HL-60/S4 treated with phorbol 12-myristate 13-acetate at 8.2 ng/mL for 4 days and 3 days (cell line): ENCODE results near the gene KIAA1755.

ENCODE experiments used
- in situ Hi-C: fragments of 300-500 bp; cut with MboI; formaldehyde crosslinking; loops from 2 replicates; pipeline ENCODE4 v1.15.0; 2022; ENCODE audit warnings: low sequenced_read_pairs

Gene KIAA1755

DNA sequence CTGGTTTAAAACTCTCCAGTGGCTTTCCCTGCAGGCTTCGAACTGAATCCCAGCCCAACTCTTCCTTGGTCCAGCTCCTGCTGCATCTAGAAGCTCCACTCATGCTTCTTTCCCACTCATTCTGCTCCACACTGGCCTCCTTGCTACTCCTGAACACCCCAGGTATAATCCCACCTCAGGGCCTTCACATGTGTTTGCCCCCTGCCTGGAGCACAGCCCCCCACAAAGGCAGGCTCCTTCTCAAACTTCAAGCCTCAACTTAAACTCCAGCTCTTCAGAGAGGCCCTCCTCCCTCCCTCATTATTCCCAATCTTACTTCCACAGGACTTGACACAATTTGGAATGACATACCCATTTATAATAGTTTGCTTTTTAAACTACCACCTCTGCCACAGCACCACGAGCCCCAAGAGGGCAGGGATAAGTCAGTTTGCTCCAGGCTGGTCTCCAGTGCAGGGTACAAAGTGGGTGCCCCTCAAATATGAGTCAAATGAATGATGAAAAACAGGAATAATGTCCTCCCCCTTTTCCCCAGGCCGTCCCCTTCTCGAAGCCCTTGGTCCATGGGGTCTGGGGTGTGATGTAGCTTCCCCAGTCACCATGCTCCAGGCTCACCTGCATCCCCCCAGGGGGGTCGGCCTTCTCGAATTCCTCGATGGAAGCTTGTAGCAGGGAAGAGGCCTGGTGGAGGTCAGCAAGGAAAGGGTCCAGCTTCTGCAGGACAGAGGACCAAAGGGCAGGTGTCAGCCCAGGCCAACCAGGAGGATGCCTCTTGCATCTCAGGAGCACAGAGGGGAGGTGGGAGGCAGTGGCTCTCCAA, 37.4 kb downstream of the KIAA1755 start:
- in situ Hi-C loops: loop anchor here (10.0 to 25.0 kb wide), 2 partner anchors 148 to 661 kb away; no protein-coding TSS in a partner anchor

DNA sequence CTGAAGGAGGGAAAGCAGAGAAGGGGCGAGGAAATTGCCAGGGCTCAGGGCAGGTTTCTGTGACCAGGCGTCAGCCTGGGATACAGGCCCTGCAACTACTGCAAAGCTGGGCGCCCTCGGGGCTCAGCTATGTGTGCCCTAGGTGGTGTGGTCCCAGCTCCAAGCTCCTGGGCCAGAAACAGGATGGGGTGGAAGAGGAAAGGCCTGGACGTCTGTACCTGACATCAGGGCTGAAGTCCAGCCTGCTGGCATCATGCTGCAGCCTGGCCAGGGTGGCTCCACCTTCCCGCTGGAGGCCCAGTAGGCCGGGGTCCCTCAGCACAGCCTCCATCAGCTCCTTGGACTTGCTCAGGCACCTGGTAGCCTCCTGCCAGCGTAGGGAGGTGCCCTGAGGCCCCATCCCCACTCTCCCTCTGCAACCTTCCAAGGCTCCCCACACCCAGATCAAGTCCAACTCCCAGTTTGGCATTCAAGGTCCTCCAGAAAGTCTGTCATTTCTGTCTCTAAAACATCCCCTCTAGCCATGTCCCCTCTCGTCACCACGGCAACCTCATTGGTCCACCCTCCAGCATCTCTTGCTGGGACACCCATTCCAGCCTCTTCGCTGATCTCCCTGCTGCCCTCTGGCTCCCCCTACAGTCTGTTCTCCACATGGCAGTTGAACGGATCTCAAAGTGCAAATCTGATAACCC, 38.2 kb downstream of the KIAA1755 start:
- in situ Hi-C loops: loop anchor here (10.0 to 25.0 kb wide), 2 partner anchors 148 to 660 kb away; no protein-coding TSS in a partner anchor

DNA sequence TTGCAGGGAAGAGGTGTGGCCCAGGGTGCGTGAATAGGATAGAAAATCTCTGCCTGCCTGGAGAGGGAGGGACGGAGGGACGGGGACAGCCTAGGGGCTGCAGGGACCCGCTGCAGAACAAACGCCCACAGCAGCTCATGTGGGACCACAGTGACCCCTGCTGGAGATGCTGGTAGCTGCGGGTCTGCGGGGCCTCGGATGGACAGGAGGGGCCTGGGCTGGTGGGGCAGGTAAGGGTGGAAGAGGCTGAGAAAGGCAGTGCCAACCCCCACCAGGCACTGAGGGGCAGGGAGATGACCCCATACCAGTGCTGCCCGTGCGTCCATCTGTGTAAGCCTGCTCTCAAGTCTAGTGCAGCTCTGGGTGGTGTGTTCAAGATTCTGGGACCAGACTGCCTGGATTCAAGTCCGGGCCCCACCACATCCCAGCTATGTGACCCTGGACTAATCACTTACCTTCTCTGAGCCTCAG, 39.4 kb downstream of the KIAA1755 start:
- in situ Hi-C loops: loop anchor here (10.0 to 25.0 kb wide), 2 partner anchors 146 to 659 kb away; no protein-coding TSS in a partner anchor

DNA sequence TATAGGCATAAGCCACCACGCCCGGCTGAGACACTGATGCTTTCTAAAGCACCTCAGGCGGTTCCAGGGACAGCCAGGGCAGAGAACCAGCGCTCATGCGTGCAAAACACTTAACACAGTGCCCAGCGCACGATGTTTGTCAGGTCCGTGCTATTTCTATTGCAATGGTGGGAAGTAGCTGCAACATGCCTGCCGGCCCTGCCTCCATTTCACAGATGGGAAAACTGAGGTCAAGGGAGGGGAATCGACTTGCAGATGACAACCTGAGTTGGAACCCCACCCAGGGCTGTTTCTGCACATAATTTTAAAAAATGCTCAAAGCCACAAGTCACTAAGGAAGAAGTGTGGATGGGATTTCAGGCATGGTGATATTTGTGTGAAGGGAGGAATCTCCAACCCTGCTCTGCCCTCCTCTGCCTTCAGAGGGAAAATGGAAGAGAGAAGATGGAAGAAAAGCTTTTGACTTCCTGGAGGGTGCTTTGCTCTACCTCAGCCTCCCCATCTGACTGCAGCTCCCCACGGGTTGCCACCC, 39.9 kb downstream of the KIAA1755 start:
- in situ Hi-C loops: loop anchor here (10.0 to 25.0 kb wide), 2 partner anchors 146 to 658 kb away; no protein-coding TSS in a partner anchor

DNA sequence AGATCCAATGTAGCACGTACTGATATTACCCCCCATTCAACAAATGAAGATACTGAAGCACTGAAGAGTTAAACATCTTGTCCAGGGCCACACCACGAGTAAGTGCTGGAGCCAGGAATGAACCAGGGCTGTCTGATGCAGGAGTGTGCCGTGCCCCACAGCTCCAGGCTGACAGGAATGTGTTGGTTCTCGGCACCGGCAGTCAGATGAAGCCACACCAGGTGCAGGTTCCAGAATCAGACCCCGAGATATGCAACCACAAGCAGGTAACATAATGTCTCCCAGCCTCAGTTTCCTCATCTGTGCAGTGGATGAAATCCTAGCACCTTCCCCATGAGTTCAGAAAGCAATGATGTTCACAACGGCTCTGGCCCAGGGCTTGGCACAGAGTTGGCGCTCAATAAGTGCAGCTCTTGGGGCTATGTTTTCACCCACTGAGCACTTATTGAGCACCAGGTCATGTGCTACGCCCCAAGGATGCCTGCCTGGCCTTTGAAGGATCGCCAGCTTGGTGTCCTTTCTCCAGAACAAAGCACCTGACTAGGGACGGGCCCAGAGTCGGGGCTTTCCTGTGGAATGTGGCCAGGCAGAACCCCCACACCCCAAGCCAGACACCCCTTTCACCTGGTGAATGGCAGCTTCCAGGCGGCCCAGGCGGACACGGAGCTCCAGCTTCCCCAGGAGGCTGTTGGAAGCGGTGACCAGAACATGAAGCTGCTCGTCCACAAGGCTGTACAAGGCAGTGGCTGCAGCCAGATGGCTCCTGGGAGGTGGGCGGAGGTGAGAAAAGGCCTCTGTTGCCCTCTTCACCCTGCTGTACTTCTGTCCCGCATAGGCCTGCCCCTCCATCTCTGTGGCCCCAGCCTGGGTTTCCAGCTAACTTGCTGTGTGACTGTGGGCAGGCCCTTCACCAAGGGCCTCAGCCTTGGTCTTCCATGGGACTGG, 41.3 kb downstream of the KIAA1755 start:
- in situ Hi-C loops: loop anchor here (25.0 kb wide), 1 partner anchor 657 kb away; no protein-coding TSS in a partner anchor

DNA sequence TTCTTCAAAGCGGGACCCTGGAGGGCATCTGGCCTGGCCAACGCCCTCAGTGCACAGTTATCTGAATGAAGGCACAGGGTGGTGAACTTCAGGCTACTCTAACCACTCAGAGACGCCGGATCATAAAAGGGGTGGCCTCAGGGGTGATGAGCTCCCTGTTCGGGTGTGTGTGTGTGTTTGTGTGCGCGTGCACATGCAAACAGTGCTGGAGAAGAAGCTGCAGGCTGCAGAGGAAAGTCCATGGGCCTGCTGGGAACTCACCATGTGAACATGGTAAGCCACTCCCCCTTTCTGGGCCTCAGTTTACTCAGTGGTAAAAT, 42.0 kb downstream of the KIAA1755 start:
- in situ Hi-C loops: loop anchor here (25.0 kb wide), 1 partner anchor 656 kb away; no protein-coding TSS in a partner anchor

DNA sequence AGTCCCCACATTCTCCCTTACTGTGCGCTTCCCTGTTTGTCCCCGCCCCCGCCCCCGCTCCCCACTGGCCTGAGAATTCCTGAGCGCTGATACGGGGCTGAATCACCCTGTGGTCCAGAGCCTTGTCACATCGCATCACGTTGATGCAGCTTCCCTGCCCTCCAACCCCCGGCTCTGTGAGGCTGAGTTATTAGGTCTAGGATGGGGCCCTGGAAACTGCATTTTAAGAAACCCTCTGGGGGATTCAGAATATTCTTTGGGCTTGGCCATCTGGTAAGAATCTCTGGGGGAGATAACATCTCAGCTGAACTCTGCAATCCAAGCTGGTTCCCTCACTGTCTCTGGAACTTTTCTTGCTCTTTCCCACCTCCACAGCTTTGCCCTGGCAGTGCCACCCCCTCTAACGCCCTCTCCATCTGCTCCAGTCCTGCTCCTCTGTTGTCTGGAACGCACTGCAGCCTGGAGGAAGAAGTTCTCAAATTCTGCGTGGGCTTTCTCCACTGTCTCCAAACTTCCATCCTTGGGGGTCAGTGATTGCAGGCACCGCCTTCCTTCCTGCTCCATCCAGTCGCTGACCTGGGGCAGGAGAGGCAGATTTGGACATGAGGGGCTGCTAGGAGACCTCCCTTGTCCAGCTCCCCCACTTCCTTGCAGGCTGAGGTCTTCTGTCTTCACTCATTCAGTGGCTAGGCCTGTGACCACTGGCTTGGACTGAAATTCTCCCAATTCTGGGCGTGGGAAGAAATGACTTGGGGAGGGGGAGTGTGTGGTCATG, 42.6 kb downstream of the KIAA1755 start:
- in situ Hi-C loops: loop anchor here (25.0 kb wide), 1 partner anchor 656 kb away; no protein-coding TSS in a partner anchor

DNA sequence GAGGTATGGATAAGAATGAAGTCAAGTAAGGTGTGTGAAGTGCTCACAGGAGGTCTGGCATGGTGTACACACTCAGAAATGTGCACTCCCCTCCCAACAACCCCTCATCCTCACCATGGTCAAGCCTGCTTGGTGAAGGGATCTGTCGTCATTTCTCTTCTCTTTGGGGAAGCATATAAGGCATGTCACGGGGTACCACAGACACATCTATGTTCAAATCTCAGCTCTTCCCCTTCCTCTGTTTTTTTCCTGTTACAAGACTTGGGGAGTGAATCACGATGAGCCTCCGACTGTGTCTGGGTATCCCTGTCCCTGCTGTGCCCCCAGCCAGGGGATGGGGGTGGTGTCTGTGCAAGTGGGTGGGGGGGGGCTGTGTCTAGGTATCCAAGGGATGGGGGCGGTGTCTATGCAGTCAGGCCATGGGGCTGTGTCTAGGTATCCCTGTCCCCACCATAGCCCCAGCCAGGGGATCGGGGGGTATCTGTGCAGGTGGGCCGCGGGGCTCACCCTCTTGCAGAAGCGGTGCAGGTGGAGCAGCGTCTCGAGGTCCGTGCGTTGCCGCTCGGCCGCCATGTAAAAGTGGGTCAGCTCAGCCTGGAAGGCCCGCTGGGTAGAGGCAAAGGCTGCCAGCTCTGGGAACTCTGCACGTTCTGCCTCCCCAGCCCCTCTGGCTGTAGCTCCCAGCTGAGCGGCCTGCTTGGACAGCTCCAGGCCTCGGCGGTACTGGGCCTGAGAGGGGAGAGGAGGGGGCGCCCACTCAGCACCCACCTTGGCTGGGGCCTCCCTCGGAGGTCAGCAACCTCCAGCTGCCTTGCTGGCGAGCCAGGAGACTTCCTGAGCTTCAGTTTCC, 43.6 kb downstream of the KIAA1755 start:
- in situ Hi-C loops: loop anchor here (25.0 kb wide), 1 partner anchor 655 kb away; no protein-coding TSS in a partner anchor

DNA sequence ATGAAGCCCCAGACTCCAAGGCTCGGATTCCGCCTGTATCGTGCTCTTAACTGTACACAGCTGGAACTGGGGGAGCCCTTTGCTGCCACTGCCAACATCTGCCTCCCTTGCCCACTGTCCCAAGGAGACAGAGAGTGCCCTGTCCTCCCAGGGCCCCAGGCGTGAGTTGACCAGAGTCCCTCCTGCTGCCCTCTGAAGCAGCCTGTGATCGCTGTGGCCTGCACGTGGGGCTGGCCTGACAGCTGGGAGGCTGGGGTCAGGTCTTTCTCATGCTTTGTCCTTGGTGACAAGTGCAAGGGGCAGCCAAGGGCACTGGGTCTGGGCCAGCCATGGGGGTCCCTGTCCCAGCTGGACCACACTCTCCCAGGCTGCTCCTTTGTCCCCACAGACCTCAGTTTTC, 44.3 kb downstream of the KIAA1755 start:
- in situ Hi-C loops: loop anchor here (25.0 kb wide), 1 partner anchor 654 kb away; no protein-coding TSS in a partner anchor

DNA sequence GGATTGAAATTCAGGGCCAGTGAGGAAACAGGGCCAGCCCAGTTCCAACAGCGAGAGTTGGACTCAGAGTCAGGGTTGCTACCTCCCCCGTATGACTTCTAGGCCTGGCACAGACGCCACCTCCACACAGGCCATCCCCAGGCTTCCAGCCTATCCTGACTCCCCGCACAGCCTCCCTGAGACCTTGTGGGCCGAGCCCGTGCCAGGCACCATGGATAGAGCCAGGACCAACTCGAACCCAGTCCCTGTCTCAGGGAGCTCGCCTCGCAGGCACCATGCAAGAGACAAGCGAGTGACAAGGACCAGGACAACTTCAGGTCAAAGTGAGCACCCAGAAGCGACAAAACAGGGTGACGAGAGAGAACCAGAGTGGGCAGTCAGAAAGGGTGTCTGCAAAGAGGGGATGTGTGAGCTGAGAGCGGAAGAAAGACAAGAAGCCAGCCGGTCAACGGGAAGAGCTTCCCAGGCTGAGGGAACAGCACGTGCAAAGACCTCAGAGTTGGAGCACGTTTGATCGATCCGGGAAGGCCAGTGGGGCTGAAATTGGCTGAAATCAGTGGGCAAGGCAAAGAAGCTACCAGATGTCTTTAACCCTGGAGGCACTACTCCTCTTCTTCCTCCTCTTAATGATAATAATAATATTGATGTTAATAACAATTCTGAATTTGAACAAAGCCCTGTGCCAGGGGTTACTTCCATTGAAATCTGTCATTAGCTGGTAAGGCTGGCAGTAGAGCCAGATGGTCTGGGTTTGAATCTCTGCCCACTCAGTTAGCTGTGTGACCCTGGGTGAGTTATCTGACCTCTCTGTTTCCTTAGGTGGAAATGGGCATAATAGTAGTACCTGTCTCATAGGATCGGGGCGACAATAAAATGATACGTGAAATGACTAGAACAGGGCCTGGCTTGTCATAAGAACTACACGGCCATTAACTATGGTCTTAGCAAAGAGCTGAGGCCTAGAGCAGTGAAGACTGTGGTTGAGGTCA, 45.0 kb downstream of the KIAA1755 start:
- in situ Hi-C loops: loop anchor here (25.0 kb wide), 1 partner anchor 653 kb away; no protein-coding TSS in a partner anchor

DNA sequence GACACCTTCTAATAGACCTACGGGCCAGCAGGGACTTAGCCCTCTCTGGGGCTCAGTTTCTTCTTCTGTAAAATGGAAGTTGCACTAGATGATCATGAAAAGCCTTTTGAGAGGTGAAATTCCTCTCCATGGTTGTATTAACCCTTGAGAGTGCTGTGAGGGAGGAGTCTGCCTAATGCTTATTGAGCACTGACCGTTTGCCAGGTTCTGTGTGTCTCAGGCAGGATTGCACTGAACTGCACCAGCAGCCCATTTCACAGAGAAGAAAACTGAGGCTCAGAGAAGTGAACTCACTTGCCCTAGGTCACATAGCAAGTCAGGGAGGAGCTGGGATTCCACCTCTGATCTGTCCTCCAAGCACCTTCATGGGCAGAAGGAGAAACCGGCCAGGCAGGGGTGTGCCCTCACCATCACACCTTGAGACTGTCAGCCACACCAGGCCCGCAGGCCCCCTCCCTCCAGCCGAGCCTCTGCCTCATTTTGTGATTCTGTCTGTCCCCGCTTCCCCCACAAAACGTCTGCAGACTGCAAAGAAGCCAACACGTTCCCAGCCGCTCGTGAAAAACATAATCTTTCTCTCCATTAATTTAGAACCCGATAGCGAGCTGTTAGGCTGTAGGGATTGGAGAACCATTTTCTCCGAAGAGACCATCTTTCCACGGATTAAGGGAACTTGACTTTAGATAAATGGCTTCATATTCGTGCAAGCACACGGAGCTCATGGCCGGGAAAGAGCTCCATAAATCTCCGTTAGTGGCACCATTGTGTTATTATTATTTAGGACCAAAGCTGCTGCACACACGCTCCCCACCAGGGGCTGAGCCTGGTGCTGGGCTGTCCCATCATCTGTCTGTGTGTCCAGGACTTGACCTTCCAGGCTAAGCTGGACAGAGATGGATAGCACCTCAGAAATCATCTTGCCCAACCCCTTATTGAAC, 46.0 kb downstream of the KIAA1755 start:
- in situ Hi-C loops: loop anchor here (25.0 kb wide), 1 partner anchor 652 kb away; no protein-coding TSS in a partner anchor

DNA sequence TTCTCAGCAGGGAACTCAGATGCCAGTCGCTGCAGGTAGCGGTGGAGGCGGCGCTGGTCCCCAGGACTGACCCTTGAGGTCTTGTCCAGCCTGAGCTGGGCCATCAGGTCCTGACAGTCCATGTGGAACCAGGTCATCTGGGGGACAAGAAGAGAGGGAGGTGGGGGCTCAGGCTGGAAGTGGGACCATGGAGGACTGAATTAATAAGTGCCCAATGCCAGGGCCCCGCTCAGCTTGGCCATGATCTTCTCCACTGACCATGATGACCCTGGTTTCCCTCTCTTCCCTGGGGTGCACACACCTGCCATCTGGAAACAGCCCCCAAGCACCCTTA, 47.0 kb downstream of the KIAA1755 start:
- in situ Hi-C loops: loop anchor here (25.0 kb wide), 1 partner anchor 651 kb away; no protein-coding TSS in a partner anchor

DNA sequence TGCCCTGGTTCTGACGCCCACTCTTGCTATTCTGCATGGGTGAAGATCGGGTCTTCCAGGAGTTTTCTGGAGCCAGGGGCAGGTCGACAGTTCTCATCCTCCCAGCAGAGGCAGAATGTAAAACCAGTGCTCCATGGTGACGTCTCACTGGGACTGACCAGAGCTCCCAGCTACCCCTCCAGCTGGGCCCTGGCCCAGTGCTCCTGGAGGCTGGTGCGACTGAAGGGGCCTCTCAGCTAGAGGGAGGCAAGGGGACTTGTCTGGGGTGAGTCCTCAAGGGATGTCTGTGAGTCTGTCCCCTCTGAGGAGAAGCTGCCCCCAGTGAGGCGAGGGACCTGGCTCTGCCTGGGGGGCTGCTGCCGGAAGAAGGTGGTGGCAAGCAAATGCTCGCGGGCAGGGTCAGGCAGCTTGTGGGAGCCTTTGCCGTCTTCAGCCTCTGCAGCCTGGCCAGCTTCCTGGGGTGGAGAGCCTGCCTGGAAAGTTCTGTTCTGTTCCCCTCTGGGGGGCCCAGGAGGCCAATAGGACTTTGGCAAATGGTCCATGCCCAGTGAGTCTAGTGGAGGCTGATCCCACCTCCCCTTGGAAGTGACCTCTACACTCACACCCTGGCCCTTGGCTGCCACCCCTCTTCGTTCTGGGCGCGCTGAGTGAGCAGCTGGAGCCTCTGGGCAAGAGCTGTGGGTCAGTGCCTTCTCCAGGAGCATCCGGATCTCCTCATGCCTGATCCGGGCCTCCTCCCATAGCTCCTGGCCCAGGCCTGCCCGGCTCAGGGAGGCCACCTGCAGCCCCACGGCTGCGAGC, 47.5 kb downstream of the KIAA1755 start:
- in situ Hi-C loops: loop anchor here (25.0 kb wide), 1 partner anchor 651 kb away; no protein-coding TSS in a partner anchor

DNA sequence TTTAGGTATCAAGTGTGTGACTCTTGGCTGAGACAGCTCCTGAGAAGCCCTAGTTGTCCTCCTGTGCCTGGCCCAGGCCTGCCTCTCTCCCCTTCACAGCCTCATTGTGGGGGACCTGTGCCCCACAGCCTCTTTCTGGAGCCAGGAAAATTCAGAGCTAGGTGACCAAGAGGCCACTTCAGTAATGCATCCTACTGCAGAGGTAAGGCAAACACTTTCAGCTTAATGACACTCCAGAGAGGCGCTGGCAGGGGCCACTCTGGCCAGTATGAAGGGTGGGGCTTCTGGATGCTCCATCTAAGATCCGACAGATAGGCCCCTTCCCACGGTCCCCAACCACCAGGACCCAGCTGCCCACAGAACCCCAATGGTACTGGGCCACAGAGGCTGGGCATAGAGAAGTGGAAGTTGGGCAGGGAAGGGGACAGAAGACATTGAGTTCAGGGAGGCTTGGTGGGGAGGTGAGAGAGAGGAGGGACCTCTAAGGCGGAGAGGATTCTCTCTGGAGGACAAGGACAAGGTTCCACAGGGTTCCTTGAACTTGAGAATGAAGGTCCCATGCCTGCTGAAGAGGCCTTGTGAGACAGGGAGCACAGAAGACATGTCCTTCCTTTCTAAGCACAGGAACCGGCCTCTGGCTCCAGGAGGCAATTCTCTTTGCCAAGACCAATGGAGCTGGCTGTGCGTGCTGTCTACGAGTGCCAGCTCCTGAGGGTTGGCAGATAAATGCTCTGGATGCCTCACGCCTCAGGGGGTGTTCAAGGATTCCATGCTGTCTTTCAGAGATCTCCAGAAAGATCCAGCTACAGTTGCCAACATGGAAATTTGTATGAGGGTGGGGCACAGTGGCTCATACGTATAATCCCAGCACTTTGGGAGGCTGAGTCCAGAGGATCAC, 49.1 kb downstream of the KIAA1755 start:
- in situ Hi-C loops: loop anchor here (25.0 kb wide), 1 partner anchor 649 kb away; no protein-coding TSS in a partner anchor
